HEK293T (cell line): ENCODE data around the gene DUSP8.
"Not testable (repeated sequence)": the region's sequence is repeated elsewhere in the genome, so short reads cannot be mapped to it uniquely, and the experiment has no call there.

Experiments used
- ARNT ChIP-seq: fragments of 450-650 bp; IDR thresholded peaks from 2 replicates; pipeline ENCODE4 v1.6.1; 2017; ENCODE audit warnings: mild to moderate bottlenecking
- FOXA1 ChIP-seq: fragments of 450-650 bp; IDR thresholded peaks from 2 replicates; pipeline ENCODE4 v1.6.1; 2016; ENCODE audit warnings: mild to moderate bottlenecking
- HDGF ChIP-seq: fragments of 450-650 bp; IDR thresholded peaks from 2 replicates; pipeline ENCODE4 v1.6.1; 2017; ENCODE audit warnings: antibody characterized with exemption, borderline replicate concordance
- SP1 ChIP-seq: fragments of 450-650 bp; IDR thresholded peaks from 2 replicates; pipeline ENCODE4 v1.6.1; 2017
- TARDBP ChIP-seq: fragments of 450-650 bp; IDR thresholded peaks from 2 replicates; pipeline ENCODE4 v1.6.1; 2016

DNA sequence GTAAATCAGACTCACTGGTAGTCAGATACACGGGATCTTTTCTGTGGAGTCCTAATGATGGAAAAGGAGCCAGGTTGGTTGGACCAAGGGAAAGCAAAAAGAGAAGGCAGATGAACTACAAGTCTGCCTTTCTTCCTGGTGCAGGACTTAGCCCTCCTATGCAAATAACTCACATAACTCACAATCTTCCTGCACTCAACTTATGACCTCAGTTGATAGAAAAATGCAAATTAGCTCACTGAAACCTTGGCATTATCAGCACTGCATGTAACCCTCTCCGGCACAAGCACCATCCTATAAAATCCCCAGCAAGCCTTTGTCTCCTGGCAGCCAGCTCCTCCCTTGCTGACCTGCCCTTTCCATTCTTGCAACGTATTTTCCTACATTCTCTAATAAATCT, 29.6 kb upstream of the DUSP8 start:
- TF ChIP-seq HDGF, TARDBP, ARNT, SP1, FOXA1: not testable (repeated sequence)
